ENCODE data around the gene MTHFR. TPM values are rescaled to one million over a fixed set of nuclear protein-coding genes. Genes with fewer than 3 reads are reported as not detected.

Gene MTHFR
- total RNA-seq, 4 donors from 2014 or later = 82.0 to 130 (median 87.3) TPM

DNA sequence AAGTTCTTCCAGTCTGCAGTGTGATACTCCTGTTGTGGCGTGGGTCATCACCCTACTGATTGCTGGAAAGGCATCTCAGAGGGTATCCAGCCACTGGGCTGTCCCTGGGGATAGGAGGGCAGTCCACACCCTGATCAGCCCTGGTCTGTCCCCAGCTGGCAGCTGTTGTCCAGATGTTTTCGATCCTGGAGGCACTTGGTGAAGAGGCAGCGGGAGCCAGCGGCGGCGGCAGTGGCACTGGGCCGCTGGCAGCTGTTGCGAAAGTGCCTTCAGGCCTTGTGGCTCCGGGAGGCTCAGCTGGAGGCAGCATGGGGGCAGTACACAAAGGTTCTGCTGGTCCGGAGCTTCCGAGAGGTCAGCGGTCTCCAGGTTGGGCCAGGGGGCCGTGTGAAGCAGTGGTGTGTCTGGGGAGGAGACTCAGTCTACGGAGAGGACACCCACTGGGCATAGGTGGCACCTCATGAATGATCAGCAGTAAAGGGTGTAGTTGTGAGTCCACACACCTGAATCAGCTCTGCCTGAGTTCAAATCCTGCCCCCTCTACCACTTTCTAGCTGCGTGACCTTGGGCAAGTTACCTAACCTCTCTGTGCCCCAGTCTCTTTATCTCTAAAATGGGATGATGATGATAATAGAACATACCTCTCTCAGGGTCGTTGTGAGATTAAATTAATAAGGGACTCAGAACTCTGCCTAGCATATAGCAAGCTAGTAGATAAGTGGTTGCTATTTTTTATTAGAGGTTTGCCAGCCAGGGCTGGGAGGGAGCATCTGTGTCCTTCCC lies 37.7 kb downstream of the MTHFR start:
- TF ChIP-seq POLR2A (IDR thresholded peaks at IDR 0.05) = no peak
- TF ChIP-seq, protein P1, sequence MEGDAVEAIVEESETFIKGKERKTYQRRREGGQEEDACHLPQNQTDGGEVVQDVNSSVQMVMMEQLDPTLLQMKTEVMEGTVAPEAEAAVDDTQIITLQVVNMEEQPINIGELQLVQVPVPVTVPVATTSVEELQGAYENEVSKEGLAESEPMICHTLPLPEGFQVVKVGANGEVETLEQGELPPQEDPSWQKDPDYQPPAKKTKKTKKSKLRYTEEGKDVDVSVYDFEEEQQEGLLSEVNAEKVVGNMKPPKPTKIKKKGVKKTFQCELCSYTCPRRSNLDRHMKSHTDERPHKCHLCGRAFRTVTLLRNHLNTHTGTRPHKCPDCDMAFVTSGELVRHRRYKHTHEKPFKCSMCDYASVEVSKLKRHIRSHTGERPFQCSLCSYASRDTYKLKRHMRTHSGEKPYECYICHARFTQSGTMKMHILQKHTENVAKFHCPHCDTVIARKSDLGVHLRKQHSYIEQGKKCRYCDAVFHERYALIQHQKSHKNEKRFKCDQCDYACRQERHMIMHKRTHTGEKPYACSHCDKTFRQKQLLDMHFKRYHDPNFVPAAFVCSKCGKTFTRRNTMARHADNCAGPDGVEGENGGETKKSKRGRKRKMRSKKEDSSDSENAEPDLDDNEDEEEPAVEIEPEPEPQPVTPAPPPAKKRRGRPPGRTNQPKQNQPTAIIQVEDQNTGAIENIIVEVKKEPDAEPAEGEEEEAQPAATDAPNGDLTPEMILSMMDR (IDR thresholded peaks at IDR 0.05) = no peak
- Histone ChIP-seq H3K4me1 (no peaks in the 10 kb centered on the region), H3K36me3 (no peaks in the 10 kb centered on the region), H3K27me3 (no peaks in the 10 kb centered on the region), H3K4me3 (no peak overlapping the region), H3K9me3 (no peaks in the 10 kb centered on the region), H3K27ac (no peak overlapping the region)
- no peak for DNase-seq

DNA sequence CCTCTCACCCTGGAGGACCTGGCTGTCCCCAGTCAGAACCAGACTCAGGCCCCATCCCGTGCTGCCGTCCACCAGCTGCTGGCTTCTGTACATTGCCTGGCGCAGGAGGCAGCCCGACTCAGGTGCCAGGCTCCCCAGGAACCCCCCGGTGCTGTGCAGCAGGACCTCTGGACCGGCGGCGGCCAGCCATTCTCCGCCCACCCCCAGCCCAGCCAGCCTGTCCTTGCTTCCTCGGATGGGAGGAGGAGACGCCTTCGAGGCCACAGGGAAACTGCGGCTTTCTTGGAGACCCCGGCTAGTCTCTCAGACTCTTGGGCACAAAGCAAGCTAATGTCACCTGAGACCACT lies 39.4 kb downstream of the MTHFR start:
- H3K9me3 ChIP-seq = no peaks in the 10 kb centered on the region
- no peak overlapping the region for H3K27ac ChIP-seq
- peaks cover 0 to 5% of the 10 kb centered on the region in 2 donors for H3K27me3 ChIP-seq
- TF ChIP-seq POLR2A (IDR thresholded peaks at IDR 0.05) = no peak
- TF ChIP-seq, protein P1 (IDR thresholded peaks at IDR 0.05) = no peak
- no peak for DNase-seq
- no peaks in the 10 kb centered on the region for H3K4me1 ChIP-seq
- no peaks in the 10 kb centered on the region for H3K36me3 ChIP-seq
- no peak overlapping the region for H3K4me3 ChIP-seq

GRCh38 chr1:11765661-11766428 lies 39.9 kb downstream of the MTHFR start:
- H3K27ac ChIP-seq = no peak overlapping the region
- H3K9me3 ChIP-seq = no peaks in the 10 kb centered on the region
- no peaks in the 10 kb centered on the region for H3K4me1 ChIP-seq
- no peaks in the 10 kb centered on the region for H3K36me3 ChIP-seq
- H3K27me3 ChIP-seq = peaks cover 0 to 7% of the 10 kb centered on the region in 2 donors
- no peak overlapping the region for H3K4me3 ChIP-seq
- no peak for DNase-seq
- no peak for TF ChIP-seq POLR2A (IDR thresholded peaks at IDR 0.05)
- TF ChIP-seq, protein P1 (IDR thresholded peaks at IDR 0.05) = no peak

DNA sequence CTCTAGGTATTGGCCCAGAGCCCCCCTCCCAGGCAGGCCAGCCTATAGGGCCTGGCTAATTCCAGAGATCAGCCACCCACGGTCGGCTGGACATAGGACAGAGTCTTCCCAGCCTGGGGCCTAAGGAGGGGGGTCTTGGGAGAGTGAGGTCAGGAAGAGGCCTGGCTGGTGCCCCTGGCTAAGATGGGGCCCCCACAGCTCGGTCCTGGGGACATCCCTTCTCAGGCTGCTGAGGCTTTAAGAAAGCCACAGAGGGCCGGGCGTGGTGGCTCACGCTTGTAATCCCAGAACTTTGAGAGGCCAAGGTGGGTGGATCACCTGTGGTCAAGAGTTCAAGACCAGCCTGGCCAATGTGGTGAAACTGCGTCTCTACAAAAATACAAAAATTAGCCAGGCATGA lies 41.2 kb downstream of the MTHFR start:
- no peak for TF ChIP-seq POLR2A (IDR thresholded peaks at IDR 0.05)
- TF ChIP-seq, protein P1 (IDR thresholded peaks at IDR 0.05) = no peak
- peaks cover 0 to 7% of the 10 kb centered on the region in 2 donors for H3K27me3 ChIP-seq
- no peak for DNase-seq
- no peak overlapping the region for H3K4me3 ChIP-seq
- H3K9me3 ChIP-seq = no peaks in the 10 kb centered on the region
- H3K4me1 ChIP-seq = no peaks in the 10 kb centered on the region
- H3K36me3 ChIP-seq = no peaks in the 10 kb centered on the region
- no peak overlapping the region for H3K27ac ChIP-seq

DNA sequence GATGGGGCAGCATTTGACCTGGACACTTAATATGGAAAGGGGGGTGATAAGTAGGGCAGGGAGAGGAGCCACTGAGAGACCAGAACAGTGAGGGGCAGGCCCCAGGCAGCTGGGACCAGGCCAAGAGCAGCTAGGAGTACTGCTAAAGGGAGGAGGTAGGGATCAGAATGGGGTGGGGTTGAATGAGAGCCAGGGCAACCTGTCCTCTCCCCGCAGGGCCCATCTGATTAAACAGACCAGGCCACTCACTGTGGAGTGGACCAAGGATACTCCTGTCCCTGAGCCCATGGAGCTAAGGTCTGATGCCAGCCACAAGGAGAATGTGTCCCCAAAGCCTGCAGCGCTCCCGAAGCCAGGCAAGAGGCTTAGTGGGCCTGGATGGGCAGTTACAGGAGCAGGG lies 41.6 kb downstream of the MTHFR start:
- H3K36me3 ChIP-seq = no peaks in the 10 kb centered on the region
- TF ChIP-seq, protein P1 (IDR thresholded peaks at IDR 0.05) = no peak
- no peak for TF ChIP-seq POLR2A (IDR thresholded peaks at IDR 0.05)
- H3K4me1 ChIP-seq = no peaks in the 10 kb centered on the region
- no peak for DNase-seq
- no peak overlapping the region for H3K4me3 ChIP-seq
- peaks cover 0 to 7% of the 10 kb centered on the region in 2 donors for H3K27me3 ChIP-seq
- H3K27ac ChIP-seq = no peak overlapping the region
- no peaks in the 10 kb centered on the region for H3K9me3 ChIP-seq
